A549 (cell line): ENCODE data around the gene SGCE. TPM values are rescaled to one million over a fixed set of nuclear protein-coding genes. Genes with fewer than 3 reads are reported as not detected.

Experiments
- ATAC-seq, 2 experiments: fragments of 200-7000 bp in 1 of 2; fragments of >200 bp in 1 of 2; cut with Nextera tagmentation in 1 of 2; cut with Tn5 transposase in 1 of 2; 3 replicates each; pipeline versions ENCODE4 v1.8.0 to v1.9.1; 2018 to 2020; ENCODE audit warnings: mild to moderate bottlenecking in 1 of 2, moderate library complexity in 1 of 2
- CTCF ChIA-PET: fragments of 300-600 bp; sonication (Branson Sonifier 250); formaldehyde crosslinking; extraction: SDS; loops from one replicate; lab custom pipeline; 2021; ENCODE audit warnings: antibody characterized with exemption, inconsistent platforms; lab: Yijun Ruan, JAX
- POLR2A ChIA-PET: fragments of 350-600 bp; formaldehyde crosslinking; extraction: SDS; loops from one replicate; lab custom pipeline; 2021; ENCODE audit warnings: antibody characterized with exemption, inconsistent platforms; lab: Yijun Ruan, JAX
- DNase-seq, 2 experiments: peaks; one replicate each; pipeline versions ENCODE4 v3.0.0 to v3.0.0-alpha.2; 2011 to 2016; ENCODE audit warnings: low read depth in 1 of 2, low spot score in 1 of 2
- FAIRE-seq: peaks from 2 replicates; lab custom pipeline; 2011; peaks lifted over from hg19 to GRCh38; lab: Jason Lieb, UNC
- H3K27ac ChIP-seq, 2 experiments: fragments of >200 bp; sonication (Bioruptor Twin); formaldehyde crosslinking; 3 replicates each; pipeline ENCODE4 v1.5.1; 2016 to 2017
- H3K4me1 ChIP-seq: fragments of >200 bp; sonication (Bioruptor Twin); formaldehyde crosslinking; 3 replicates; pipeline ENCODE4 v1.6.1; 2016
- H3K4me2 ChIP-seq: fragments of >200 bp; sonication (Bioruptor Twin); formaldehyde crosslinking; 3 replicates; pipeline ENCODE4 v1.6.1; 2016
- H3K4me3 ChIP-seq: fragments of >200 bp; sonication (Bioruptor Twin); formaldehyde crosslinking; 3 replicates; pipeline ENCODE4 v1.5.1; 2016
- H3K9me3 ChIP-seq: fragments of >200 bp; sonication (Bioruptor Twin); formaldehyde crosslinking; 3 replicates; pipeline ENCODE4 v1.6.1; 2016
- BHLHE40 ChIP-seq: IDR thresholded peaks from 2 replicates; pipeline ENCODE4 v1.6.1; 2012; ENCODE audit warnings: low read depth, low read length, inconsistent platforms
- CBX2 ChIP-seq: fragments of 200-600 bp; sonication (generic); IDR thresholded peaks from 2 replicates; pipeline ENCODE4 v1.6.1; 2016; ENCODE audit warnings: low read depth, mild to moderate bottlenecking, borderline replicate concordance
- CHD2 ChIP-seq: fragments of 150-350 bp; IDR thresholded peaks from 2 replicates; pipeline ENCODE4 v1.6.1; 2014; ENCODE audit warnings: low read length; ENCODE audit not compliant: partially characterized antibody
- EP300 ChIP-seq, 2 experiments: fragments of >200 bp; sonication (Bioruptor Twin); formaldehyde crosslinking; IDR thresholded peaks; 2 replicates in 1 of 2; 3 replicates in 1 of 2; pipeline ENCODE4 v1.6.1; 2016 to 2017
- ESRRA ChIP-seq: fragments of 150-350 bp; IDR thresholded peaks from 2 replicates; pipeline ENCODE4 v1.6.1; 2014; ENCODE audit warnings: mild to moderate bottlenecking, low read length, borderline replicate concordance
- FOSB ChIP-seq: fragments of 250-450 bp; sonication (Bioruptor Pico); IDR thresholded peaks from 2 replicates; pipeline ENCODE4 v1.5.0; 2020; ENCODE audit warnings: mild to moderate bottlenecking, moderate library complexity
- FOXS1 ChIP-seq: fragments of 250-450 bp; sonication (Bioruptor Pico); IDR thresholded peaks from 2 replicates; pipeline ENCODE4 v1.5.0; 2020; ENCODE audit warnings: mild to moderate bottlenecking, moderate library complexity
- HDAC2 ChIP-seq: fragments of 200-600 bp; sonication (generic); IDR thresholded peaks from 2 replicates; pipeline ENCODE4 v1.6.1; 2016
- KDM1A ChIP-seq: fragments of 200-600 bp; sonication (generic); IDR thresholded peaks from 2 replicates; pipeline ENCODE4 v1.6.1; 2016; ENCODE audit warnings: low read depth, mild to moderate bottlenecking
- MAFK ChIP-seq: fragments of 450-650 bp; IDR thresholded peaks from 2 replicates; pipeline ENCODE4 v1.6.1; 2014; ENCODE audit not compliant: partially characterized antibody
- MAZ ChIP-seq: fragments of 150-350 bp; IDR thresholded peaks from 2 replicates; pipeline ENCODE4 v1.6.1; 2014; ENCODE audit warnings: antibody characterized with exemption, low read depth, low read length, borderline replicate concordance
- MYC ChIP-seq: IDR thresholded peaks from 2 replicates; pipeline ENCODE4 v1.6.1; 2012; ENCODE audit warnings: mild to moderate bottlenecking, inconsistent platforms, low read length, improper control_type of control experiment, borderline replicate concordance
- PHF8 ChIP-seq: fragments of 200-600 bp; sonication (generic); IDR thresholded peaks from 2 replicates; pipeline ENCODE4 v1.6.1; 2016; ENCODE audit warnings: low read depth, mild to moderate bottlenecking, antibody characterized with exemption, moderate library complexity, borderline replicate concordance
- POLR2AphosphoS2 ChIP-seq: conservative IDR thresholded peaks from 2 replicates; pipeline ENCODE4 v1.6.1; 2012; ENCODE audit warnings: low read length, improper control_type of control experiment, inconsistent platforms
- ZFP36 ChIP-seq: fragments of 450-650 bp; IDR thresholded peaks from 2 replicates; pipeline ENCODE4 v1.6.1; 2014; ENCODE audit warnings: borderline replicate concordance; ENCODE audit not compliant: partially characterized antibody
- WGBS: methylation state at CpG from one replicate; pipeline ENCODE4 v1.1.6; 2017; ENCODE audit errors: missing lambda C conversion rate; 5-methylcytosine and 5-hydroxymethylcytosine counted together
- polyA plus RNA-seq, 4 experiments: library from polyadenylated mRNA; depleted of rRNA in 3 of 4; stranded (reverse); fragments of >200 nt; fragmentation: RNase III in 1 of 4; extraction: RNeasy Plus Mini Kit Qiagen cat#74134 plus additional on column Dnase treatment in 1 of 4; gene quantifications; 2 replicates in 3 of 4; 3 replicates in 1 of 4; pipeline ENCODE4 v1.2.3, GENCODE V29; 2011 to 2017
- TF ChIP-seq, protein P1 (sequence below): IDR thresholded peaks from 2 replicates; pipeline ENCODE4 v1.6.1; 2012; ENCODE audit warnings: low read depth, borderline replicate concordance
- TF ChIP-seq, protein P2 (sequence below): fragments of 250-450 bp; sonication (Bioruptor Pico); IDR thresholded peaks from 2 replicates; pipeline ENCODE4 v1.5.0; 2021; ENCODE audit warnings: mild to moderate bottlenecking, moderate library complexity, borderline replicate concordance

SGCE gene
- polyA plus RNA-seq, 2 of the 4 experiments (the other 2 are of a cell fraction), result 60.1 to 97.2 TPM

GRCh38 chr7:94571816-94572215 lies 84.1 kb downstream of the SGCE start:
- CTCF ChIA-PET, result interaction anchor here (0.7 to 1.1 kb wide), 2 partner anchors 135 to 584 kb away, joined by 3 read pairs; no protein-coding TSS in a partner anchor
- POLR2A ChIA-PET, result no interaction called here
- Histone ChIP-seq H3K4me3 (no peak overlapping the region), H3K4me1 (no peaks in the 10 kb centered on the region), H3K4me2 (no peak overlapping the region), H3K27ac (no peak overlapping the region), H3K9me3 (peaks cover 25% of the 10 kb centered on the region)
- ATAC-seq, result no peak
- TF ChIP-seq, protein P1, sequence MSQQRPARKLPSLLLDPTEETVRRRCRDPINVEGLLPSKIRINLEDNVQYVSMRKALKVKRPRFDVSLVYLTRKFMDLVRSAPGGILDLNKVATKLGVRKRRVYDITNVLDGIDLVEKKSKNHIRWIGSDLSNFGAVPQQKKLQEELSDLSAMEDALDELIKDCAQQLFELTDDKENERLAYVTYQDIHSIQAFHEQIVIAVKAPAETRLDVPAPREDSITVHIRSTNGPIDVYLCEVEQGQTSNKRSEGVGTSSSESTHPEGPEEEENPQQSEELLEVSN, result no peak
- no peak for TF ChIP-seq CBX2
- TF ChIP-seq ESRRA, result no peak
- TF ChIP-seq EP300 (IDR thresholded peaks at IDR 0.05), result no peak
- TF ChIP-seq ZFP36, result no peak
- DNase-seq, result no peak
- no peak for FAIRE-seq

GRCh38 chr7:94567396-94567795 lies 88.5 kb downstream of the SGCE start:
- no peak for DNase-seq
- H3K4me3 ChIP-seq, result no peak overlapping the region
- no peak overlapping the region for H3K4me2 ChIP-seq
- CTCF ChIA-PET, result no interaction called here
- no peak for FAIRE-seq
- POLR2A ChIA-PET, result no interaction called here
- no peaks in the 10 kb centered on the region for H3K9me3 ChIP-seq
- H3K4me1 ChIP-seq, result no peaks in the 10 kb centered on the region
- no peak for TF ChIP-seq HDAC2
- TF ChIP-seq MAZ, result no peak
- TF ChIP-seq, protein P2, sequence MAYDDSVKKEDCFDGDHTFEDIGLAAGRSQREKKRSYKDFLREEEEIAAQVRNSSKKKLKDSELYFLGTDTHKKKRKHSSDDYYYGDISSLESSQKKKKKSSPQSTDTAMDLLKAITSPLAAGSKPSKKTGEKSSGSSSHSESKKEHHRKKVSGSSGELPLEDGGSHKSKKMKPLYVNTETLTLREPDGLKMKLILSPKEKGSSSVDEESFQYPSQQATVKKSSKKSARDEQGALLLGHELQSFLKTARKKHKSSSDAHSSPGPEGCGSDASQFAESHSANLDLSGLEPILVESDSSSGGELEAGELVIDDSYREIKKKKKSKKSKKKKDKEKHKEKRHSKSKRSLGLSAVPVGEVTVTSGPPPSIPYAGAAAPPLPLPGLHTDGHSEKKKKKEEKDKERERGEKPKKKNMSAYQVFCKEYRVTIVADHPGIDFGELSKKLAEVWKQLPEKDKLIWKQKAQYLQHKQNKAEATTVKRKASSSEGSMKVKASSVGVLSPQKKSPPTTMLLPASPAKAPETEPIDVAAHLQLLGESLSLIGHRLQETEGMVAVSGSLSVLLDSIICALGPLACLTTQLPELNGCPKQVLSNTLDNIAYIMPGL, result no peak
- TF ChIP-seq CHD2, result no peak
- TF ChIP-seq BHLHE40, result no peak
- no peak for TF ChIP-seq MYC
- no peak for TF ChIP-seq FOXS1 (CRISPR knock-in tag)
- H3K27ac ChIP-seq, result no peak overlapping the region
- ATAC-seq, result no peak

DNA sequence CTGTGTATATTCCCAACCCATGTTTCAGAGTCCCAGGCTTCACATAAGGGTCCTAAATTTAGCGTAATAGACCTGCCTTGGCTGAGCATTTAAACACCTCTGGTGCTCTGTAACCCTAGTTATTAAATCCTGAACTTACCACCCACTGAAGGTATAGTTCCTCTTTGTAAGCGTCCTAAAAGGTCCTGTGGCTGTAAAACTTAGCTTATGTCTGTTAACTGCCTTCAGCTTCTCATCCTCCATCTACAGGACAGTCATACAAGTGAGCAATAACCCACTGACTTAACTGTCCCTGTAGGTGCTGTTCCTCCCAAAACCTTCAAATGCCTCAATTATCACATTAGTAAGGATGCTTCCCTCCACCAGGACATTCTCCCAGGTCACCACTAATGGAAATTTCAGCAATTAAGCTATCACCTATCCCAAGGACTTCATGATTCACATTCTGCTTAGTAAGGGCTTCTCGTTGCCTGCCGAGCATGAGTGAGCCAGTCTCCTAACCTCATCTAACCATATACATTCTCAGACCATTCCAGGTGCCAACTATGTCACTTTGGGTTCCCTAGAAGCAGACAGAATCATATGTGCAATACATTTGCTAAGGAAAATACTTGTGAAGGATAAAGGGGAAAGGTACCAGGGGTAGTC lies 90.6 kb downstream of the SGCE start:
- WGBS, result 97% methylated on average over 4 of the region's 4 CpGs
- ChIA-PET POLR2A (no interaction called here), CTCF (no interaction called here)
- no peak for DNase-seq
- H3K9me3 ChIP-seq, result no peaks in the 10 kb centered on the region
- ATAC-seq, result no peak
- H3K4me1 ChIP-seq, result peaks cover under 1% of the 10 kb centered on the region; the same call in 1 of the 3 replicates
- H3K27ac ChIP-seq, result no peak overlapping the region
- FAIRE-seq, result no peak
- TF ChIP-seq PHF8 (no peak), MAFK (peak; percentile 46)
- H3K4me3 ChIP-seq, result no peak overlapping the region
- H3K4me2 ChIP-seq, result no peak overlapping the region

DNA sequence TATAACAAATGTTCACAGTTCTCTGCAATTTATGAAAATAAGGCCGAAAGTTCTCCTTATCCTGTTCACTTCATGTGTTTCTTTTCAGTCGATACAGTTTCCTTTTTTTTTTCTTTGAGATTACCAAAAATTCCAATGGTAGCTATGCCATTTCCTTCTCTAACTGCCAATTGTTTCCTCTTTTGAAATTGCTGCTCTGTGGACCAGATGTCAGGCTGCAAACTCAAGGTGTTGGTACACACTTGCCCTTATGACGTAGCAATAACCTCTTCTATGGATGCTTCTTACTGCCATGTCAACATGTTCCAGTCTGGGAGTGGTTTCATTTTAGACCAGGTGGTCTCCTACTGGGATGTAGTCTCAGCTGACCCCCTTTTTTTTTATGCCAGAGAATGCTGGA lies 93.4 kb downstream of the SGCE start:
- DNase-seq, result no peak
- Histone ChIP-seq H3K4me1 (peaks cover 9% of the 10 kb centered on the region), H3K27ac (no peak overlapping the region), H3K4me2 (no peak overlapping the region), H3K4me3 (no peak overlapping the region), H3K9me3 (no peaks in the 10 kb centered on the region)
- ChIA-PET POLR2A (no interaction called here), CTCF (interaction anchor here (0.5 to 0.7 kb wide), 2 partner anchors 397 to 637 kb away, joined by 3 read pairs; no protein-coding TSS in a partner anchor)
- 89% methylated on average over 3 of the region's 3 CpGs for WGBS
- FAIRE-seq, result no peak
- no peak for TF ChIP-seq POLR2AphosphoS2
- TF ChIP-seq FOSB, result no peak
- no peak for TF ChIP-seq KDM1A
- ATAC-seq, result no peak
